Mononuclear cell (primary cell): ENCODE results near the gene TMBIM4. TPM values are rescaled to one million over a fixed set of nuclear protein-coding genes. Genes with fewer than 3 reads are reported as not detected.

Experiments used
- H3K27me3 ChIP-seq: 2 replicates; pipeline ENCODE4 v1.6.0; 2011; ENCODE audit warnings: low read length, control low read depth; ENCODE audit not compliant: insufficient read depth
- H3K4me1 ChIP-seq: 2 replicates; pipeline ENCODE4 v1.5.1; 2011; ENCODE audit warnings: mild to moderate bottlenecking, low read length, control low read depth; ENCODE audit not compliant: insufficient read depth
- H3K4me3 ChIP-seq: 2 replicates; pipeline ENCODE4 v1.5.1; 2011; ENCODE audit warnings: mild to moderate bottlenecking, low read length, moderate library complexity
- H3K9me3 ChIP-seq: 2 replicates; pipeline ENCODE4 v1.5.1; 2011; ENCODE audit warnings: low read depth, mild to moderate bottlenecking, control low read depth, low read length
- total RNA-seq: library from RNA; depleted of rRNA; stranded (reverse); fragments of >200 nt; gene quantifications from one replicate; pipeline ENCODE4 v1.2.3, GENCODE V29; 2012

Gene TMBIM4
- total RNA-seq, 1 donor: 69.9 TPM

DNA sequence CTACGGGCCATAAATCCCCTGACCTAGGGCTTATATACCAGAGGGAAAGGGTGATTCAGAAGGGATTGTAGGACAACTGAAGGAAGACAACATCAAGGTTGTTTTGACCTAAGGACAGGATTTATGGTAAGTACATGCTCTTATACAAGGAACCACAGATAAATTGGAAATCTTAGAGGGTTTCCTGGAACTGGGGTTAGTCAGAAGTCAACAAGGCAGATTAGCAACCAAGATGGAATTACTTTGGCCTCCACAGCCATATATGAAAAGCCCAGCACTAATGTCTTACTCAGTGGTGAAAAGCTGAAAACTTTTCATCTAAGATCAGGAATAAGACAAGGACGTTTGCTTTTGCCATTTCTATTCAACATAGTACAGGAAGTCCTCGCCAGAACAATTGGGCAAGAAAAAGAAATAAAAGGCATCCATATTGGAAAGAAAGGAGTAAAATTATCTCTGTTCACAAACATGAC is 5.4 kb downstream of the TMBIM4 start:
- Histone ChIP-seq H3K4me3 (no peak overlapping the region), H3K9me3 (peaks cover 6% of the 10 kb centered on the region), H3K27me3 (no peaks in the 10 kb centered on the region), H3K4me1 (peaks cover 46% of the 10 kb centered on the region)

DNA sequence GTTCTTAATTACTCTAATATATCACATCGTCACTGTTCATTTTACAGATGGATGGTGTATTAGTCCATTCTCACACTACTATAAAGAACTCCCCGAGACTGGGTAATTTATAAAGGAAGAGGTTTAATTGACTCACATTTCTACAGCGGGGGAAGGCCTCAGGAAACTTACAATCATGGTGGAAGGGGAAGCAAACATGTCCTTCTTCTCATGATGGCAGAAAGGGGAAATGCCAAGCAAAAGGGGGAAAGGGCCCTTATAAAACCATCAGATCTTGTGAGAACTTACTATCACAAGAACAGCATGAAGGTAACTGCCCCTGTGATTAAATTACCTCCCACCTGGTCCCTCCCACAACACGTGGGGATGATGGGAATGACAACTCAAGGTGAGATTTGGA is 6.5 kb downstream of the TMBIM4 start:
- Histone ChIP-seq H3K4me3 (no peak overlapping the region), H3K9me3 (peaks cover 6% of the 10 kb centered on the region), H3K4me1 (peaks cover 44% of the 10 kb centered on the region), H3K27me3 (no peaks in the 10 kb centered on the region)

DNA sequence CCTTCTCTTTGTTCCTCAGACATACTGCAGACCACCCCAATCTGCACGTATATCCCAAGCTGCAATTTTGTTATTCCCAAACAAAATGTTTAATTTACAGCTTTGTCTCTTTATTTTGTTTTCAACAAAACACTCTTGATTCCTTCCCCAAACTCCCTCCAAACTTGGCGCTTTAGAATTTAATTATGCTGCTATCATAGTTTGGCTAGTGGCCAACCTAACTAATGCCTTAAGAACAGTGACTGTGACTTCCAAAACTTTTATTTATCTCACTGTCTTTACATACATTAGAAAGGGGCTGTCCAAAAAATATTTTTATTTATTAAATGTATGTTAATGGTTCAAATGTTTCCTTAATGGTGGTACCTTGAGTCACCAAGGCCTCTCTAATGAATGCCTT is 7.1 kb downstream of the TMBIM4 start:
- Histone ChIP-seq H3K27me3 (no peaks in the 10 kb centered on the region), H3K4me1 (peaks cover 38% of the 10 kb centered on the region), H3K4me3 (no peak overlapping the region), H3K9me3 (peaks cover 6% of the 10 kb centered on the region)

DNA sequence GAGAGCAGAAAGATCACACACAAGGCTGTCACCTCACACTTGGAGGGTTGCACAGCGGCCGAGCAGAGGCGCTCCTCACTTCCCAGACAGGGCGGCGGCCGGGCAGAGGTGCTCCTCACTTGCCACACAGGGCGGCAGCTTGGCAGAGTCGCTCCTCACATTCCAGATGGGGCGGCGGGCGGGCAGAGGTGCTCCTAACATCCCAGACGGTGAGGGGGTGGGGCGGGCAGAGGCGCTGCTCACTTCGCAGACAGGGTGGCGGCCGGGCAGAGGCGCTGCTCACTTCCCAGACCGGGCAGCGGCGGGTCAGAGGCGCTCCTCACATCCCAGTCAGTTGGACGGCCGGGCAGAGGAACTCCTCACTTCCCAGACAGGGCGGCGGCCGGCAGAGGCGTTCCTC is 9.1 kb downstream of the TMBIM4 start:
- no peaks in the 10 kb centered on the region for H3K27me3 ChIP-seq
- H3K9me3 ChIP-seq: peaks cover 6% of the 10 kb centered on the region
- H3K4me1 ChIP-seq: peaks cover 41% of the 10 kb centered on the region
- H3K4me3 ChIP-seq: no peak overlapping the region

DNA sequence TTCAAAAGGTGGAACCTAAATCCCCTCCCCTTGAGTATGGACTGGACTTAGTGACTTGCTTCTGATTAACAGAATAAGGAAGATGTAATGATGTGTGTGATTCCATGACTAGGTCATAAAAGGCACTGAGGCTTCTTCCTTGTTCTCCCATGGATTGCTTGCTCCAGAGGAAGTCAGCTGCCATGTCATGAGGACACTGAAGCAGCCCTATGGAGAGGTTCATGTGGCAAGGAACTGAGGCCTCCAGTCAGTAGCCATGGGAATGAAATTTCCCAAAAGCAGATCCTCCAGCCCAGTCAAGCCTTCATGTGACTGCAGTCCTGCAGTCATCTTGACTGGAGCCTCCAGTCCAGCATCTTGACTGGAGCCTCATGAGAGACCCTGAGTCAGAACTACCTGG is 10.7 kb downstream of the TMBIM4 start:
- Histone ChIP-seq H3K27me3 (no peaks in the 10 kb centered on the region), H3K4me3 (no peak overlapping the region), H3K9me3 (no peaks in the 10 kb centered on the region), H3K4me1 (peaks cover 40% of the 10 kb centered on the region)

DNA sequence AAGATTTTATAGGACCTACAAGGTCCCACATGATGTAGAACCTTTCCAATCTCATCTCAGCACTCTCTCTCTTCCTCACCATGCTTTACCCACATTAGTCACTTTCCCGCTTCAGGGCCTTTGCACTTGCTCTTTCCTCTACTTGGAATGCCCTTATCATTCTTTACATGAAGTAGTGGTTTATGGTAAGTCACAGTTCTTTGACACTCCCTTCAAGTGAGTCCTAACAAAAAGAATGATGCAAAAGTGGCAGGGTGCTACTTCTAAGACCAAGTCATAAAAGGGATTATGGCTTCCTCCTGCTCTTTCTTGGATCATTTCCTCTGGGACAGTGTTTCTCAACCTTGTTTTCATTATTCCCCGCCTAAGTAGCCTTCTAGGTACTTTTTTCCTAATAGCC is 13.1 kb downstream of the TMBIM4 start:
- Histone ChIP-seq H3K4me1 (peaks cover 26% of the 10 kb centered on the region), H3K4me3 (no peak overlapping the region), H3K9me3 (no peaks in the 10 kb centered on the region), H3K27me3 (no peaks in the 10 kb centered on the region)

DNA sequence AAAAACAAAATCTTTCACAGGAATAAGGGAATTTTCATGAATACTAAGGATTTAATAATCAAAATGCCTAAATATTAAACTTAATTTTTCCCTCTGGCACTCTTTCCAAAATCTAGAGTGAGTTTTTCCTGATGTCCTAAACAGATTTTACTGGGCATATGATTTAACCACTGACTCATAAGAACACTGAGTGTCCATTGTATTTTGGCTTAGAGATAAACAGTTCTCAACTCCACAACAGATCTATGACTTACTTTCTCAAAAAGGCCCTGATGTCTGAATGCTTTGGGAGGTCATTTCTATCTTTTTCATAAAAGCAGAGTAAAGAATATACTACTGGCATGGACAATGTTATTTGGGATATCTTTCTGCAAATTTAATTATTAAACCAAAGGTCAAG is 15.0 kb downstream of the TMBIM4 start:
- H3K4me1 ChIP-seq: peaks cover 34% of the 10 kb centered on the region
- H3K4me3 ChIP-seq: no peak overlapping the region
- H3K27me3 ChIP-seq: no peaks in the 10 kb centered on the region
- no peaks in the 10 kb centered on the region for H3K9me3 ChIP-seq

DNA sequence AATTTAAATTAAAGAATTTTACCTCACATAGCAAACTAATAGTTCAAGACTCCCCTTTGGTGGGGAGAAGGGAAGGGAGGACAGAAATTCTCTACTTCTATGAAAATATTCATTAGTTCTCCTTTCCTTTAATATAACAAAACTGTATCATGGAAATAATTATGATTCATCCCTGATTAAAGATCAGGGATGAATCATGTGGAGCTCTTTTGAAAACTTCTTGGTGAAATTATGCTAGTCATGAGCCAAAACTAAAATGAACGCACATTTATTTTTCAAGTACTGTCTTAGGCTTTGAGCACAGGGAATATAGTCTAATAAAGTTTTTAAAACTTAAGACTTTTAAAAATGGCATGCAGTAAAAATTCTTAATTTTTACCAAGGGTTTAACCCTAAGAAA is 17.1 kb downstream of the TMBIM4 start:
- Histone ChIP-seq H3K9me3 (no peaks in the 10 kb centered on the region), H3K4me1 (peaks cover 27% of the 10 kb centered on the region), H3K27me3 (no peaks in the 10 kb centered on the region), H3K4me3 (no peak overlapping the region)

DNA sequence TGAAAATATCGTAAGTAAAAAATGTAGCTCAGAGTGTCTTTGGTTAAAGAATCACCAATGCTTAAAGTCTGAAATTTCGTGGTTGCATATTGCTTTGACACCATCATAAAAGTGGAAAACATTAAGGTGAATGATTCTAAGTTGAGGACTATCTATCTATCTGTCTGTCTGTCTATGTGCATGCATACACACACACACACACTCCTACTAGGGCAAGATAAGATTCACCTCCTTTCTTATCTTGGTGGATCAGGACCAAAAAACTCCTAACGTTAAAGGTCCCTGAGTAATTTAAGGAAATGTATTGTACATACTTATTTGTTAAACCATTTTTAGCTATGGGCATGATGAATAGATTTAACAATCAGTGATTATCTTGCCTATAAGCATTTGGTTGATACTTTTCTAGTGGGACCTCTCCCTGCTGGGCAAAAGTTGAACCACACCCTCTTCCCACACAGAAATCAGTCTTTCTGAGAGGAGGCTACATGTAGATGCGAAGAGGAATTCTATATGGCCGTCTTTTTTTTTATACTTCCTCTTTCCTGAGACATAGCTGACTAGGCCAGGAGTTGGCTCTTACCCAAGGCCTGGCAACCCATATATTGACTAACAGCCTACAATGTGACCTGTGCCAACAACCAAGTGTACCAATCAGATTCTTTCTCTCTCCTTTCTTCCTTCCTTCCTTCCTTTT is 19.9 kb downstream of the TMBIM4 start:
- H3K4me3 ChIP-seq: no peak overlapping the region
- H3K9me3 ChIP-seq: no peaks in the 10 kb centered on the region
- H3K27me3 ChIP-seq: no peaks in the 10 kb centered on the region
- peaks cover 28% of the 10 kb centered on the region for H3K4me1 ChIP-seq

DNA sequence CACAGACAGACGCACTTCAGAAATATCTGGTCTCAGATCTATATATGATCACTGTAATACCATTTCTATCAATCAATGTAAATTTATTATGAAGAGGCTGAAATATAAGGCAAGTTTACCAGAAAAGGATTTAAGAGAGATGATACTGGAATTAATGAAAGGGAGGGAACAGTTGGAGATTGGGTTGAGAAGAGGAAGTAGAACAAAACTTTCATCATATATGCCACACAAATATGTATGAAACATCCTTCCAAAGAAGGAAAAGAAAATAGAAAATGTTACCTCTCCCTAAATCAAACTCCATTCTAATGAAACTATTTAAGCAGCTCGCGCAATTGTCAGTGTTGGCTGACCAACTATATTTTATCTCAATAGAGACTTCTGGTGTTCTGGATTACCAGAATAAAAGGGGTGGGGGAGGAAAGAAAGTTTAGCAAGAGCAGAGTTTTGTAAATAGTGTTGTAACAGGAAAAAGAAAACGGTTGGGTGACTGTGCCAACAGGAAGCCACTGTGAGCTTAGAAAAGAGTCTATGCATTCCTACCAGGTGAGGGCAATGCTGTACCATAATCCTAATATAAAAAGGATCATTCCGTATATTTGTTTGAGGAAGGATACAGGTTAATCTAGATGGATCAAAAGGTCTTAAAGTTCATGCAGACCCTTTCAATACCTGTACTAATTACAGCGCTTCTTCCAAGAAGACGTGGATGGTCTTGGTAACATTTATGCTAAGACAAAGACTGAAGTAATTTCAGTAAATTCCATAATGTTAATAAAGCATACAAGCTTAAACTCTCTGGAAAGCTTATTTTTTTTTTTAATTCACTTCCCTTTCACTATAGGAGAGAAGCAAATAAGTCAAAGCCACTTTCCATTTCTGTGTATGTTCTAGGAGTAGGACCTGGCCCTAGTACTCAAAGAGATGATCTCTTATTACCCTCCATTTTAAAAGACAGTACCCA is 24.7 kb downstream of the TMBIM4 start:
- Histone ChIP-seq H3K9me3 (peaks cover 24% of the 10 kb centered on the region), H3K4me3 (no peak overlapping the region), H3K4me1 (peaks cover 38% of the 10 kb centered on the region), H3K27me3 (no peaks in the 10 kb centered on the region)

DNA sequence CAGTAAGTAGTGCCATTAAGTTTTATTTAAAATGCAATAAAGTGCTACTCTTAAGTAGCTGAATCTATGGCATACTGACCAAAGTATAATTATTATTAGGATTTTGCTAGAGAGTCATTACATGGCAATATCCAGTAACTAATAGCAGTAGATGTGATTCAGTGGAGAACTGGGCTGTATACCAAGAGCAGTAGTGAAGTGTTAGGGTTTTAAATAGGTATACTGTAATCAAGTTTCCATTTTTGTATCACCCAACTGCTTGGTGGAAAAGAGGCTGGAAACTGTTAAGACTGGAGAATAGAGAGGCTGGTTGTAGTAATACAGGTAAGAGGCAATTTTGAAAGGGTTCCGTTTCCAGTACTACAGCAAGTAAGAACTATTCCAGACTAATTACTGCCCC is 25.9 kb downstream of the TMBIM4 start:
- Histone ChIP-seq H3K9me3 (peaks cover 26% of the 10 kb centered on the region), H3K4me1 (peaks cover 33% of the 10 kb centered on the region), H3K4me3 (no peak overlapping the region), H3K27me3 (no peaks in the 10 kb centered on the region)

DNA sequence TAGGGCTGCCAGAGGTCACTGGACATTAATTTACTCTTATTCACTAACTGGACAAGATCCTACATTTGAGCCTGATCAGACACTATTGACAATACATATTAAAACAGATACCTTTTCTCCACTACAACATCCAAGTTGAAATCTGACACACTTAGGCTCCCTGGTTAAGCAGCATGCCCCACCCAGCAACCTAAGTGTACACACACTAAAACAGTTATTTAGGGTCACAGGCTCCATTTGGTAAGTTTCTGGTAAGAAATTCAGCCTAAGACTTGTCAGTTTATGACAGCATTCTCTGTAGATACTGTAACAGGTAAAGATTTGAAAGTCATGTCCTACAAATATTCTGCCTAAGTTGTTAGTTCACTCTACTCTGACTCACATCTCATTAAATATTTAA is 27.0 kb downstream of the TMBIM4 start:
- H3K4me1 ChIP-seq: peaks cover 33% of the 10 kb centered on the region
- peaks cover 26% of the 10 kb centered on the region for H3K9me3 ChIP-seq

DNA sequence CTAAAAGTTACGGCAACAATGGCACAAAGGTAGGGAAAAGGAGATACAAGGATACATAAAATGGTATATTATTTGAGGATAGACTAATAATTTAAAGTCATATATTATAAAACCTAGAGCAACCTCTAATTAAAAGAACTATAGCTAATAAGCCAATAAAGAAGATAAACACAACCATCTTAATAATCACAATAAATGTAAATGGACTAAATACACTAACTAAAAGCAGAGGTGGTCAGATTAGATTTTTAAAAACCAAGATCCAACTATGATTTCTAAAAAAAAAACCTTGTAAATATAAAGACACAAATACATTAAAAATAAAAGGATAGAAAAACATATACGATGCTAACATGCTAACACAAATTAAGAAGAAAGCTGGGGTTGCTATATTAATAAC is 28.5 kb downstream of the TMBIM4 start:
- H3K9me3 ChIP-seq: peaks cover 26% of the 10 kb centered on the region
- H3K4me1 ChIP-seq: peaks cover 32% of the 10 kb centered on the region
- no peak overlapping the region for H3K4me3 ChIP-seq
- H3K27me3 ChIP-seq: no peaks in the 10 kb centered on the region

More for the DNA sequence above, 27.0 kb downstream of the TMBIM4 start:
- Histone ChIP-seq H3K27me3 (no peaks in the 10 kb centered on the region), H3K4me3 (no peak overlapping the region)

DNA sequence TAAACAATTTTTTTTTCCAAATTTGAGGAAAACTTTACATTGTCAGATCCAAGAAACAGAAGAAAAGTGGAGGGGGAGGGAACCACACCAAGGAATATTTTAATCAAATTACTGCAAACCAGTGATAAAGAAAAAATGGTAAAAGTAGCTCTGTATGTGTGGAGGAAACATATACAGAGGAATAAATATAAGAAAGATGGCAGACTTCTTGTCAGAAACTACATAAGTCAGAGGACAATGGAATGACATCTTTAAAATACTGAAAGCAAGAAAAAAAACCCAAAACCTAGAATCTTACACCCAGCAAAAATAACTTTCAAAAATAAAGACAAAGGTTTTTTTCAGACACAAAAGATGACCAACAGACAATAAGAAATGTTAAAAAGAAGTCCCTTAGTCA is 29.1 kb downstream of the TMBIM4 start:
- Histone ChIP-seq H3K4me1 (peaks cover 27% of the 10 kb centered on the region), H3K9me3 (peaks cover 26% of the 10 kb centered on the region), H3K4me3 (no peak overlapping the region), H3K27me3 (no peaks in the 10 kb centered on the region)

DNA sequence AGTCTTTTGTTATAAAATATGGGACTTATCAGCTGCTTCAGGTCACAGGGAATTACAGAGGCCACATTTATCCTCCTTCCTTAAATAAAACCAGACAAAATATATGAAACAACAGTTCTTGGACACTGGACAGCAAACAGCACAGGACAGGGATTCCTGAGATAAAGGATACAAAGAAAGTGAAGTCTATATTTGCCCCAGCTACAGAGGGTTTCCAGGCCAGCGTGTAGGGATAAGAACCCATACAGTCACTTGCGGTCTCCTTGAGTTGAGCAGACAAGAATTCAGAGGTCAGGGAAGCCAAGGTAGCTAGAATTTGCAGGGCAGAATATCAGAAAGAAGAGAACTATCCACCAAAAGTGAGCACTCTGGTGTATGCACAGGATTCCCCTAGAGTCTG is 30.5 kb downstream of the TMBIM4 start:
- H3K27me3 ChIP-seq: no peaks in the 10 kb centered on the region
- H3K9me3 ChIP-seq: peaks cover 26% of the 10 kb centered on the region
- no peak overlapping the region for H3K4me3 ChIP-seq

More for the DNA sequence above, 30.5 kb downstream of the TMBIM4 start:
- peaks cover 16% of the 10 kb centered on the region for H3K4me1 ChIP-seq
